NCI-H1930 (cell line): Measurements from ENCODE around the gene TTI1.
"Not testable (repeated sequence)": the region's sequence is repeated elsewhere in the genome, so short reads cannot be mapped to it uniquely, and the experiment has no call there.

Experiments
- DNase-seq, 2 experiments: peaks; one replicate each; lab custom pipeline; 2025; lab: John Stamatoyannopoulos, UW

The TTI1 gene

DNA sequence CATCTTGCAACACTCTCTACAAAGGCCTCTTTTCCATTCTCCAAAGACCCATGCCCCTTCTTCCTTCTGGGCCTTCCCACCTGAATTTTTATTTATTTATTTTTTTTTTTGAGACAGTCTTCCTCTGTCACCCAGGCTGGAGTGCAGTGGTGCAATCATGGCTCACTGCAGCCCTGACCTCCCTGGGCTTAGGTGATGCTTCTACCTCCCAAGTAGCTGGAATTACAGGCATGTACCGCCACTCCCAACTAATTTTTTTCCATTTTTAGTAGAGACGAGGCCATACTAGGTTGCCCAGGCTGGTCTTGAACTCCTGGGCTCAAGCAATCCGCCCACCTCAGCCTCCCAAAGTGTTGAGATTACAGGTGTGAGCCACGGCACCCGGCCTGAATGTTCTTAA lies 23.8 kb downstream of the TTI1 start:
- not testable (repeated sequence) for DNase-seq

DNA sequence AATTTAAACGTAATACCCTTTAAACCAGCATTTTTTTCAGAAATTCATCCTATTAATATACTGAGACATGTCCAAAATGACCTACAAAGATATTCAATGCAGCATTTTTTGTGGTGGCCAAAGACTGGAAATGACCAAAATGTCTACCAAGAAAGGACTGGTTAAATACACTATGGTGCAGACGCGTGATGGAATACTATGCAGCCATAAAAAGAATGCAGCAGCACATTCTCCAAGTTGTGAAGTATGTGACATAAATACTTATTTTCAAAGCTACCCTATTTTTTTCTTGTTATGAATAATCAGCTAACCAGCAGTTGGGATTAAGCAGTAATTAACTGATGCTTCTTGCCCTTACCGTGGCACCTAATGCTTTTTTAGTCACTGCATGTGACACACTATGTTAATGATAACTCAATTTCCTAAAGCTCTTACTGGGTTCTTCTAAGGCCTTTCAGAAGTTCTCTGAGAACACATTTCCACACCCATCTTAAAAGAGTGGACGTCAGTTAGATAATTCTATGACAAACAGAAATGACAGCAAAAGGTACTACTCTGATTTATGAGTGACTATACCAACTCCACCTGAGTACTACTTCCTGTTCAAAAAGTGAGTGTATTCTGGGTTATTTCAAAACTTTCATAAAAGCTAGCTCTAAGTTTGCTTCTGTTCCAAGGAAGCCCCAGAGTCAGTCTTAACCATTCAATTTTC lies 24.9 kb downstream of the TTI1 start:
- DNase-seq, result no peak

DNA sequence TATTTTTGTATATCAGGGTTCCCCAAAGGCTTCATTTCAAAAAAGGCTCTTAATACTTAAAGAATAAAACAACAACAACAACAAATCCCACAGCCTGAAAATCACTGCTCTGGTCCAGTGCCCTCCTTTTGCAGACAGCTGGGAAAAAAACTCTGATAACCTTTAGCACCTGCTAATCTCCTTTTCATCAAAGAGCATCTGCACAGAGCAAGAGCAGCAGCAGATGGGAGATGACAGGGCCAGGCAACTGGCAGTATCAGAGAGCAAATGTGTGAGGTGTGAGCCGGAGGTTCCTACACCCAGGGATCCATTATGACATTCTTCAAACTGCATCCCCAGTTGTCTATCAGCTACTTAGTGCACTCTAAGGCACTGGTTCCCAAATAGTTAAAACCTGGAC lies 25.7 kb downstream of the TTI1 start:
- no peak for DNase-seq

DNA sequence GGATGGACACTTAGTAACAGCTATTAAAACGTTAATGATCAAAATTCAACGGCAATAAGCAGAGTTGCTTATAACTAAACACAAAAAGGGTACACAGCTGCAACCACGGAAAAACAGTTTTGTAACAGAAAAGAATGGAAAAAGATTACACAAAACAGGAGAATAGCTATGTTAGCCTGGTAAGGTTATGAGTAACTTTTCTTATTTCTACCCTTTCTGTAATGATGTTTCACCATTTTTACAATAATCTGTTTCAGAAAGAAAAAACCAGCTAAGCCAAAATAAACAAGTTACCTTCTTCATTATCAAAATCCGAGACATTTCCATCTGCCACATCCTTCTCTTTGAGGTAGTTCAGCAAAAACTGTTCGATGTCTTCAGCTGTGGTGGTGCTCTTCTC lies 27.4 kb downstream of the TTI1 start:
- DNase-seq, result no peak

DNA sequence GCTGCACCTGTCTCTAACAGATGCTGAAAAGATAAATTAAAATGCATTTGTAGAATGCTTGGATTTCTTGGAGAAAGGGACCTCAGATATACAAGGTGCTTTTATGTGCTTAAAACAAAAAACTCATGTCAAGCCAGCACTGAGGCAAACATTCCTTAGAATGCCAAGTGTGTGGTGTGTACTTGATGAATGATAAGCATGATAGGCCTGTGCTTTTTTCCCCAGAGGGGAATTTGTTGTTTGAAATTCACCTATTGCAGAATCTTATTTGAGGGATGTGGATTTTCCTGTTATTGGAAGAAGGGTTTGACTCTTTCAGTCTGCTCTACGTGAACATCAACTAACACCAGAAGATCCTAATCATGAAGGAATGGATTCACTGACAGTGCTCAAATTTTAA lies 28.8 kb downstream of the TTI1 start:
- DNase-seq, result no peak

DNA sequence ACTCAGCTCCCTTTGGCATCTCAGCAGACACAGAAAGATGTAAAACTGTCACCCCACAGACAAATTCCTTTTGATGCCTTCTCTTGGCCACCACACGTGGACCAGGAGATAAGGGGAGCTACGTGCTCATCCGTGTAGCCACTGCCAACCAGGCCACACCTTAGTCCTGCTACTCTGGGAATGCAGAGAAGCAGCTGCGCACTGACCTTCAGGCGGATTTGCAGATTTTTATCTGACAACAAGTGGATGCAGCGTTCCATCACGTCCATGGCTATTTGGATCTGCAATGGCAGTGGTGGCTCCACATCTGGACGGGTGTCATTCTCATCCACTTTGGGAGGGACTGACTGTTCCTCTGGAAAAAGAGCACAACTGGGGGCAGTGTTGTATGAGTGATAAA lies 30.8 kb downstream of the TTI1 start:
- no peak for DNase-seq

DNA sequence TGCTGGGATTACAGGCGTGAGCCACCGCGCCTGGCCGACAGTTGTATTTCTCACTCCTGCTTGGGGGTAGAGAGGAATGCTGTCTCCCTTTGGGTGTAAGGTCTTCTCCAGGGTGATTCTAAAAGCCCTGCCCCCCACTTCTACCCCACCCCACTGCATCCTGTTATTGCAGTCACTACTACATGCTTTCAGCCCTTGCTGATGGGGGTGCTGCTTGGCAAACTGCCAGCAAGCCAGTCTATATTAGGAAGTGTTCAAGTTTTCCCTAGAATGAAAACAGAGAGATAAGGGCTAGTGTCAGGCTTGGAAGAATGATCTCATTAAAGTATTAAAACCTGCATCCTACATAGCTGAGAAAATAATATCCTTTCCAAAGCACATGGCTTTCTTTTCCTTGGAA lies 31.3 kb downstream of the TTI1 start:
- no peak for DNase-seq

DNA sequence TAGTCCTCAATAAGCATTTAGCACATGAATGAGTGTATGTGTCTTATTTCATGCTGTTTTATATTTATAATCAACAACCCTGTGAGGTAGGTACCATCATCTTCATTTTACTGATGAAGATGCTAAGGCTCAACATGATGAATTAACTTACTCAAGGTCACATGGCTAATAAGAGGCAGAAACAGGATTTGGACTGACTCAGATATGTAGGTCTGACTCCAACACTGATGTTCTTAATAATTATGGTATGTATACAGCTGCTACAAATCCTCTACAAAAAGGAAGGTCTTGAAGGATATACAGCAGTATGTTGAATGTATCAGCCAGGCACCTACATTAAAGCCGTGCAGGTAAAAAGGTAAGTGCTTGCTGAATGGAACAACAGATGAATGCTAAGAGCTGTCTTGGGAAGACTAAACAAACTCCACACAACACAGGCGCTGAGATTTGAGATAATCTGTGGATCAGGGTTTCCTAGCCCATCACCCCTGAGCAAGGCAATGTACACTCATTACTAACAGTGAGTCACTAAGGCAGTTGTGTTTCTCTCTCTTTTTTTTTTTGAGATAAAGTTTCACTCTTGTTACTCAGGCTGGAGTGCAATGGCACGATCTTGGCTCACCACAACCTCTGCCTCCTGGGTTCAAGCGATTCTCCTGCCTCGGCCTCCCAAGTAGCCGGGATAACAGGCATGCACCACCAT lies 31.9 kb downstream of the TTI1 start:
- no peak for DNase-seq

DNA sequence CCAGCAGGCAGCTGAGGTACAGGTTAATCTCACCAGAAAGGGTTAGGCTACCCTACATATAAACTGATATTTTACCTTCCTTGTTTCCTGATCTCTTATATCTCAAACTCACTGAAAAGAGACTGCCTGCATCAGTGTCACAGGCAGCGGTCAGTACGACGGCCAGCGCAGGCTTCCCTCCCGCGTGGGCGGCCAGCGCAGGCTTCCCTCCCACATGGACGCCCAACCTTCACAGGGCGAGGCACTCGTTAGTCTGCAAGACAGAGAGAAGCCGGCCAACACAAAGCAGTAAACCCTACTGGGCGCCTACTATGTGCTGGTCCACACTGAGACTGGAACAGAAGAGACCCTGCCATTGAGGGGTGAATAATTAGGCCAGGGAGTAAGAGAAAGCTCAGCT lies 33.0 kb downstream of the TTI1 start:
- DNase-seq, result no peak

DNA sequence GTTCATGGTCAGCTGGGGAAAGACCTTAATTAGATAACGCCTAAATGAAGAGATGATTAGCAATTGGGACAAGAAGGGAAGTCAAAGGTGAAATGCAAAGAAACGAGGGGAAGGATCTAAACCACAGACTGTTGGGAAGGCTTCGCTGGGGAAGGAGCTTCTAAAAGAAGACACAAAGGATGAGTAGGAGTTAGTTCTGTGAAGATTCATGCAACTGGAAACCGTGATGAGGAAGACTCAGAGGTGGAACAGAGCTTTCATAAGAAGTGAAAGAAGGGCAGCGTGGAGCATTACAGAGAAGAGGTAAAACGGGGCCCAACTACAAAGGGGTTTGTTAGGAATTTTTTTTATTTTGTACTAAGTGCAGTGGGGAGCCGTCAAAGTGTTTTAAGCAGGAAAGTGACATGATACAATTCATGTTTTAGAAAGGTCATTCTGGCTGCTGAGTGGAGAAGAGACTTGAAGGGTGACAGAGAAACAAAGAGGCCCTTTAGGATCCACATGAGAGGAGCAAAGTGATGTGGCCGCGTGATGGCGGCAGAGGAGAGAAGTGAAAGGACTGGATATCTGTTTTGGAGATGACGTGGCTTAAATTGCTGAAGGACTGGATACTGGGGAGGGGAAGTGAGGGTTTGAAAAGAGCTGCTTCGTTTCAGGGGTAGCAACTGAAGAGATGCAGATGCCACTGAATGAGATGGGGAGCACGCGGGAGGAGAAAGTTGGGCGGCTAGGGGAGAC lies 33.6 kb downstream of the TTI1 start:
- no peak for DNase-seq

DNA sequence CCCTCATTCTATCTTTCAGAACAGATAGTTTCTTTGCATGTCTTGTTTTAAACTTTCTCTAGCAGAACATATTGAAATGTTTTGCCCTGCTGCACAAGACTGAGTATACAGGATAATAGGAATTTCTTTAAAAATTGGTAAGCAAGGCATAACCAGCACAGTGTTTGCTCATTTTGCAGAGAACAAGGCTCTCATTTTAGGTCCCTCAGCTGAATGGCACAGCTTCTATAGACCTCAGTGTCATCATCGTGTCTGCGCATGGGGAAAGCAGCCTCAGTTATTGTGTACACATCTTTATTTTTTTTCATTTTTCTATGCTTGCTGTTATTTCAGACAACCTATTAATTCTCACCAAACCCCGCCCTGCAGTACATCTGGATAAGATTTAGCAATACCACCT lies 35.7 kb downstream of the TTI1 start:
- no peak for DNase-seq

DNA sequence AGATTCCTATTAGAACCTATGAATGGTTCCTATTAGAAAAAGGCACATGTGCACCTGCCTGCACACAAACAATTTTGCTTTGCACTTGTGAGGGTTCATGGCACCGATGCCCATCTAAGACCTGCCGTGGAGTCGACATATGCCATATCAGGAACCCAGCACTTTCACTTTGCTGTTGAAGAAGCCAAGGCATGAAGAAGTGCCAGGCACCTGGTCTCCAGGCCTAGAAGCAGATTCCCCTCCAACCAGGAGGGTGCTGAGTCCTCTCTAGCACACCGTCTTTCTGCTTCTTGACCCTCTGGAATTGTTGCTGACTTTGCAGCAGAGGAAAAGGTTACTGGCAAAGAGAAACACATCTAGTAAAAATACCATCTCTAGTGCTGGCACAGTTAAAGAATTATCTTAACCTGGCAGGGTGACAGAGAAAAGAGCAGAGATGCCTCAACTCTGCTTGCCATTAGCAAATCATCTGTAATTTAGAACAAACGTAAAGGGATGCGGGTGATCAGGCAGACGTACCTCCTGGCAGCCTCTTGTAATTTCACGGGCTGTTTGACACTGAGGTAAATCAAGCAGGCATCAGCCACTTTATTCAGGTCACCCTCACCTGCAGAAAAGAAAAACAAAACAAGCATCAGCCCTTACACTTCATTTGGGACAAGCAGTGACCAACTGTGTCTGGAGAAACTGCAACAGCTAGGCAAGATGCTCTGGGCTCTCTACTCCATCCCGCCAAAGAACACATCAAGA lies 37.2 kb downstream of the TTI1 start:
- DNase-seq, result no peak

DNA sequence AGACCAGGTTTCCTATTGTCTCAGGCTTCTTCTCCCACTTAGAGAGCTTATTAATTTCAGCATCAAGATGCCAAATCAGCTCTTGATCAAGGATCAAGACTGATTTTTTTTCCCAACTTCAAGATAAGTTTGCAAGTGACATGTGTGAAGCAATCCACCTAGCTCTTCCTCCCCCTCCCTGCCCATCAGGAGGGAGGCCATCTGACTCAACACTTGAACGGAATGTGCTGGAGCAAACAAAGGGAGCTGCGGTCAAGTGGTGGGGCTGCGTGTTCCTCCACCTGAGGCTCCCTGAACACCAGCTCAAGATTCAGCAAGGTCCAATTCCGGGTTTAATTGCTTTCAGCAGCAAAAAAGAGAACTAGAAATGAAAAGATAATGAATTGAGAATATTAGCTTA lies 38.7 kb downstream of the TTI1 start:
- DNase-seq, result no peak

DNA sequence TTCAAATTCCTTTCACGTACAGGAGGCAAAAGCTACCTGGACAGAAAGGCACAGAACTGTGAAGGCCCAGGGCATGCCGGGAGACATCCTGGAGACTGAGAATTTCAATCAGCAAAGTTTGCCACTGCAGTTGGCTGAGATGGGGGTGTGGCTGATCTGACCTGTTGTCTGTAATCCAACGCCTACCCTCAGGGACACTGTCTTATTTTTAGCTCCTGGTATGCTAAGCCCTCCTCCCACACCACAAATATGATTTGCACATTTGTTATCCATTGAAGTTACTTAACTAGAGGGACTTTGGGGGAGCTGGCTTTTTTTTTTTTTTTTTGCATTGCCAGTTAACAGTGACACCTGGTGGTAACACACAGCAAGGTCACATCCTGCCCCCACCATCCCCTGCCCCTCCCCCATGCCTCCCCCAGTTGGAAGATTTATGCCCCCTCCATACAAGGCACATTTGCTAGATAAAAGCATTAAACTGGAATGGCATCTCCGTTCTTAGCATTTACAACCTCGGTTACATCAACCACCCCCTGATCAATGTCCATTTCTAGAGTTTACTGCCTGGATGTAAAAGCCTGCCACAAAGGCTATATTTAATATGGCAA lies 40.4 kb downstream of the TTI1 start:
- DNase-seq, result no peak

DNA sequence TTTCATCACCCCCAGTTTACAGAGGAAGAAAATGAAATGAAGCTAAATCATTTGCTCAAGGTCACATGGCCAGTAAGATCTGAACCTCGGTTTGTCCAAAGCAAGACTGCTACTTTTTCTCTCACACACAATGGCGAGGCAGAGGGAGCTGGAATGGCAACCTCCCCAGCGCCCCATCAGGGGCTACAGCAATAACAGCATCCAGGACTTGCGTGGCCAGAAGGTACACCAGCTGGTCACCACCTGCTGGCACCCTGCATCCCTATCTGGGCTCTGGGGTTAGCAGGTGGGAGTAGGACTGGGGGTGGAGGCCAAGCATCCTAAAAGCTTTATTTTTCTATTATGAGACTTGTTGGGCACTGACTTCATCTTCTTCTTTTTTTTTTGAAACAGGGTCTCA lies 41.3 kb downstream of the TTI1 start:
- no peak for DNase-seq

DNA sequence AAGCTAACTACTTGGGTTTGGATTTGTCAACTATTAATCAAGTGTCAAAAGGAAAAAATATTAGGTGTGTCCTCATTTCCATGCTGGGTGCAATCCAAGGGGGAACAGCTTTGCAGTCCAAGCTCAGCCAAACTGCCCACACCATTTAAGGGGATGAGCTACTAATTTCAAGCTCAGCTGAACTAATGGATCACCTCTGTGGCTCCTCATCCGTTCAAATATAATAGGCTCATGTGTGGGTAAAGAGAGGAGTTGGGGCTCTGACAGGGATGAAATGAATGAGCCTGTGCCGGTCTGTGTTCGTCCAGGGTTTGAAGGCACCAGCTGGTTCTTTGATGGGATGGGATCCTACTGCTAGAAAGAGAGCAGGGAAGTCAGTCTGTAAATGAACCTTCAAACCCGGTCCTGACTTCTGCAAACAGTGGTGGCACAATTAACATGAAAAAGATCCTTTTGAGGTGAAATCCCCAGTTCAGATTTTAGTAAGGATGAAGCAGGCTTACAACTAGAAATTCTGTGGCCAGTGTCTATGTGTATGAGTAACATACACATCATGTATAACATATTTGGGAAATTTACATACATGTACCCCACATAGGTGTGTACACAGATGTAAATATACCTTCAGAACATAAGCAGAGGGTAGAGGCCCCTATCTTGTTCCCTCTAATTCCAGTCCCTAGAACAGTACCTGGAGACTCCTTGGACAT lies 41.9 kb downstream of the TTI1 start:
- DNase-seq, result no peak

DNA sequence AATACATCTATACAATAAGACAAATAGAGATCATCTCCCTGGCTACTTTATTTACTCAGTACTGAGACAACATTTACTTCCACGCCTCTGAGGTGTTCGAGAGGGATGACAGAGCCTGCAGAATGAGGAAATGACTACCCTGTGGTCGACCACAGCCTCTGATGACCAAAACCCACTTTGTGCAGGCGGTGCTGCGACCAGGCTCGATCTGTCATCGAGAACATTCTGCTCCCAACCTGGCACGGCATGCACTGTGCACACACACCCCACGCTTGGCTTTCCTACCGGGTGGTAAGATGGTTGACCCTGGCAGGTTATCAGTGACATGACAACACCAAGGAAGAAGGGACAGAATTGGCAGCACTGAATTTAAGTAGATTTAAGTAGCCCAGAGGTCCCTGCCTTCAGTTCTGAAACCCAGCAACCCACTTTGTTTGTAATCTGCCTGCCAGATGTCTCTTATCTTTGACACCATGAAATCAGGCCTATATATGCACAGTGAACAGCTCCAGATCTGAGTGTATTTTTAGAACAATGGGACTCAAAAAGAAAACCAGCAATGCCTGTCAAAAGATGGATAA lies 42.6 kb downstream of the TTI1 start:
- DNase-seq, result no peak

DNA sequence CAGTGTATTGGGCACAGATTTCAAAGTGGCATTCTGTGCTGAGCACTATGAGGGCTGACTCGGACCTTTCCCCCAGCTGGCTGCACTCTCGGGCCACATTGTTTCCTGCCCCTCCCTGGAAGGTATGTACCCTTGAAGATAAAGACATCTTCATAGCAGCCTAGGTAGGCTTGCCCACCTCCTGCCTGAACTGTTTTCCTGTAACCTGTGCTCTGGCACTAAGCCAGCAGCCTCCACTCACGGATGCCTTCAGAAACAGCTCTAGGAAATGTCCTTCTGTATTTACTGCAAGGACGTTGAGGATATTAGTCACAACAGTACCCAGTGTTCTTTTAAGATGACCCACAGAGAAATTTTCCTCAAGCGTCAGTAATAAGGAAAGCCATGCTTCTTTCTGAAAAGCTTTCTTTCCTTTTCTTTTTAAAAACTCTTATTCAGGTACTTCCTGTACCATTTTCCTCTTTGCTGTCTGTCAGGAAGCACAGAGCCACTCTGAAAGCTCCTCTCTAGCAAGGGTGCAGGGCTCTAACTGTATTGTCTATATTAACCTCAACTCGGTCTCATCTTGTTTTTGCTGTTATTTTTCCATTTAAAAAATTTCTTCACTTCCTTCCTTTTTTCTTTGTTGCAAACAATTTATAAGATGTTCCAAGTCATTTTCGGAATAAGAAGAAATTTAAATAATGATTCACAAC lies 43.5 kb downstream of the TTI1 start:
- no peak for DNase-seq

DNA sequence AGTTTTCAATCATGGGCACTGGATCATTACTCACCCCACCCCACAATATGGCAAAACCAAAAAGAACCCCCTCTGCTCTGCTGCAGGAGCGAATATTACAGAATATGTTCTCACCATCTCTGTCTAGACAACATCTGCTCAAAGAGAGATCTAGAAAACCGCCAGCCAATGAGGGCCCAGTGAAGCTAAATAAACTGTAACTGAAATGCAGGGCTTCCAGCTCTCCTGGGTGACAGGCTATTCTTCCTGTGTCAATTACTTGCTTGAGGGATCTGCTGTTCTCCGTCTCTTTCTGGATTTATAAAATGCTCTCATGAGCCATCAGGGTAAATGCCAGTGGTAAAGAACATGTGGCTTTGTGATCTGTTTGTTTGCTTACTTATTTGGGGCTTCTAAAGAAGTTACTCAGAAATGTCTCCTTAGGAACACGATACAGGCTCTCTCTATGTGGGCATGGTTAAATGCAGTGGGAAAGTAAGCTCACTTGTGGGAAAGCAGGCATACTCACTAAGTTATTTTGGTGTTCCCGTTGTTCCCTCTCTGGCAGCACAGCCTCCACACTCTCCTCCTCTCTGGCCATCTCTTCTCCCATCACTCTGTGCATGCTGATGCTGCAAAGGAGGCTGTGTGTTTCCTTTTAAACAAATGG lies 44.8 kb downstream of the TTI1 start:
- DNase-seq, result no peak
